Kidney glomerular epithelial cell (primary cell): Measurements from ENCODE around the gene PHC2.

Experiments used
- DNase-seq: peaks from one replicate; lab custom pipeline; 2025; lab: John Stamatoyannopoulos, UW

PHC2 gene

DNA sequence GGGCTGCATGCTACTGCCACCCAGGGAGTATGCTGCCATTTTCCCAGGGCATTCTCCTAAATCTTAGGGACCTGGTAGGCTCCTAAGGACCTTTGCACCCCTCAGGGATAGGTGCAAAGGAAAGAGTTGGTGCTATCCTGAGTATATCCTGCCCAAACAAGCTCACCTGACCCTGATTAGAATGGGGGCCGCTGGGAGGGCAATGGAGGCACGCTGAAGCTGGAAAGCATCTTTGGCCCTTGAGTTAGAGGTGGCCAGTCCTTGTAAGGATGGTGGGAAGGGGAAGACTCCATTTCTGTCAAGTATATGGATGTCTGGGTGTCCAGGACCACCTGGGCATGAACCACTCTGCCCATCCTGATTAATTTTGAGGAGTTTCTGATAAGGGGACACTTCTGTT lies 61.1 kb downstream of the PHC2 start:
- DNase-seq, result no peak

DNA sequence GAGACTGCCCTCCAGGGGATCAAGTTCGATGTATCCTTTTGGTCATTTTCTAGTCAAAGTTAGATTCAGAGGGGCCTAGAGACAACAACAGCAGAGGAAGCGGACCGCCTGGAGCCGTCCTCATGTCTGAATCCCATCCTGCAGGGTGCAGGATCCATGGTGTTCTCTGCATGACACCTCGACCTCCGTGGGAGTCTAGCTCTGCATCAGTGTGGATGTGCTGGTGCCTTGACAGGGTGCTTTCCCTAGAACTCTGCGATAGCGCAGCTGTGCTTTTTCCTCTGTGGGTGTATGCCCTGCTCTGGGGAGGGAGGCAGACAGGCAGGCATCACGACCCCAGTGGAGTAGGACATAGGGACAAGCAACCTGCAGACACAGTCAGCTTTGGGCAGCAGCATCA lies 61.8 kb downstream of the PHC2 start:
- no peak for DNase-seq

DNA sequence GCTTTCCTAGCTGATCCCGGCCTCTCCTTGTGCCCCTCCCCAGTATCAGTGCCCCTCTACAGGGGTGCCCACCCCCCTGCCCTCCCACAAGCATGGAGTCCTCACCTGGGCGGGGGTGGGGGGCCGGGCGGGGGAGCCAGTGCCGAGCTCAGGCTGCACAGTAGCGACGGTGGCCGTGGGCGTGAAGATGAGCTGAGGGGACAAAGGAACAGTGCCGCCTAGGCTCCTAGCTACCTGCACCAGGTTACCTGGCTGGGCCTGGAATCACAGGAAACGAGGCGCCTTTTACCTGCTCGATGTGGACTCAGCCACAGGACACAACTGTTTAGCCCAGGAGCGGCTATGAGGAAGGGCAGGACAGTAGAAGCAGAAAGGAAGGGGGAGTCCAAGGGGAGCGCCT lies 62.5 kb downstream of the PHC2 start:
- no peak for DNase-seq

DNA sequence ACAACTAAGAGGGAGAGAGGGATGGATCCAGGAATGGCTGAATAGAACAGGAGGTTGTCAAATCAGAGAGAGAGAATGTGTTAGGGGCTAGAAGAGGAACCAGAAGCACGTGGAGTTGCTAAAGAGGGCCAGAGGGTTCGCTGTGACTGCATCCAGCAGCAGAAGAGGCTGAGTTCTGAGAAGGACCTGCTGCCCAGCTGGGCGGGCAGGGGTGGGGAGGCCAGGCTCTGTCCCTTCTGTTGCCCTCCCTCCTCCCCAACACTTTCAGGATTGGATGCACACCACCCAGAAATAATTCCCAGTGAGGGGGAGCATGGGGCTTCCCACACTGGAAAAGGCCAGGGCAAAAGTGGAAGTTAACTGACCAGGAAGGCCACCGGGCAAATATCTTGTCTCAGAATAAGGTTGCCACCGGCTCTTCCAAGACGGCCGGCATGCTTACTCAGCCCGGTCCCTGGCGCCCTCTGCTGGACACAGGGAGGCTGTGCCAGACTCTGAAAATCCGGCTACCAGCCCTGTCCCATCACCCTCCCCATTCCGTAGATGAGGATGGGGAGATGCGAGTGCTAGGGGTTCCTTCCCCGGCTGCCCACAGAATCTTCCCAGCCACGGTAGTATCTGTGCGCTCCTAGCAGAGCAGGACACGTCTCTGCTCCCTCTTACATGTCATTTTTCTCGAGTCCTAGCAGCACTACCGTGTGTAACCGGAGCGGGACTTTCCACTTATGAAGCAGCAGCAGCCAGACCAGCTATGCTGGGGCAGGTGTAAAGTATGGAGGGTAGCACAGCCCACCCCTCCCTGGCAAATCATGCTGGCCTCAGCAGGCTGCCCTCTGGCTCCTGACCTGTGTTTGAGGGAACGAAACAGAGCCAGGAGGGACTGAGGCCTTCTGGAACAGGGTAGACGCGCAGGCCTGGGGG lies 63.1 kb downstream of the PHC2 start:
- peak; percentile 49 for DNase-seq

DNA sequence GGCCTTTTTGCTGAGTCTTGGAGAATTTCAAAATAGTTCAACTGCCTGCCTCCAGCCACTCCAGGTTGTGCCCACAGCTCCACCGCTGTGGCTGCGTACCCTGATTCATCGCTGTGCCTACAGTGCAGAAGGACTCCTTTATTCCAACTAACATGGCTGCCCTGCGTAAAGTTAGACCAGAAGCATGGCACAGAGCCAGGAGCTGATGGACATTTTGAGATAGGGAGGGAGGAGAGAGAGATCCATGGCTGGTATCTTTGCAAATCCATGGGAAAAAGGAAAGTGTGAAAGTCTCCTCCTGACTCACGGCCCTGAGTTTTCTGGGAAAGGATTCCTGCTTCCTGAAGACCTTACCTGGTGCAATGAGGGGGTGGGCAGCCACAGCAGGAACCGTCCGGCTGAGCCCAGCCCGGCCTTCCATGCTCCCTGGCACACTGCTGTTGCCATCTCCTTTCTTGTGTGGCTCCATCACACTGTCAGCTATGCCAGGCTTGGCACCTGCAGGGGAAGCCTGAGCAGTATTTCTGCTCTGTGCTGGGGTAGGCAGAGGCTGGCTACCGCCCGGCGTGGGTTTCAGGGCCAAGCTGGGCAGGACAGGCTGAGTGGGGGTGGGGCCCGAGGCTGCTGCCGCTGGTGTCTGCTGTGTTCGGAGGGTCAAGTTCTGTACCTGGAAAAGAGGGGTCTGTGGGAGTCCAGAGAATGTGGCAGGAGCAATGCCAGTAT lies 64.0 kb downstream of the PHC2 start:
- DNase-seq, result no peak

DNA sequence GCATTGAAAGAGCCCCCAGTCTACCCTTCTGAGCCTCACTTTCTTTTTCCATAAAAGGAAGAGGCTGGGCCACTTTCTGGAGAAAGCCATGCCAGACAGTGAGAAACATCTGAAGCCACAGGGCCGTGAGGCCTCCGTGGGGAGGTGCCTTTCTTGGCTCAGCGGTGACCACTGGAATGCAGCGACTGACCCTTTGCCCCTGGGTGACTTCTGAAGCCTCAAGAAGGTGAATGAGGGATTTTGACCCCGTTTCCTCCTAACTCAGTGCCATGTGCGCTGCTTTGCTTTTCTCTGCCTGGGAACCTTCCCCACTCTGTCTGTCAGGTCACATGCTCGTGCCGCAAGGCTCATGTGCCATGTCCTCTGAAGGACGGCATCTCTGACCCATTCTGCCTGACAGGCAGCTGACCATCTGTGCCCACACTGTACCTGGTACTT lies 65.3 kb downstream of the PHC2 start:
- peak; percentile 35 for DNase-seq

DNA sequence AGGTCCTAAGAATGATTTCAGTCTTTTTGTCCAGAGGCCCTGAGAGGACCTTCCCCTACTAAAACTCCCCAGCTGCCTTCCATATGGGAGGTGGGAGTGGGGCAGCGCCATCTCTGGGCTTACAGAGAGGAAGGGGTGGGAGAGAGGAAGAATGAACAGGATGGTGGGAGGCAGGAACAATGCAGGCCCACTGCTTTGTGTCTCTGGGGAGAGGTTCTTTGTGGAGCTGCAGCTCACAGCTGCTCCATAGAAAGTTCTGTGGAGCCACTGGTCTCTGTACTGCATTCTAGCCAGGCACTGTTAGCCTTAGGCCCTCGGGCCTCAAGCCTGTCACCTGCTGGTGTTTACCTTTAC lies 66.4 kb downstream of the PHC2 start:
- no peak for DNase-seq

DNA sequence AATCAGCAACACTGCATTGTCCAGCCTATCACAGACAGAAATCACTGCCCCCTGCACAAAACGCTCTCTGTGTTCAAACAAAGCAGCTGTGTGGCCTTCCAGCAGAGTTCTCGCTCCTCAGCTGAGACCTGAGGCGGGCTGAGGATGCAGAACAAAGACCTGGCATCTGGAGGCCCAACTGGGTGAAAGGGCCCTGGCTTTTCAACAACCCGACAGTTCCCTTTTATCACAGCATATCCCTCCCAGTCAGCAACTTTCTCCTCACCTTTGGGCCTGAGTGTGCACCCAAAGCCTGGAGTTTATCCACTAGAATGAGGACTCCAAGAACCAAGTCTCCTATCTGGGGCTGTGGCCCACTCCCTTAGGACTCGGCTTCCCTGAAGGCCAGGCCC lies 67.4 kb downstream of the PHC2 start:
- no peak for DNase-seq

DNA sequence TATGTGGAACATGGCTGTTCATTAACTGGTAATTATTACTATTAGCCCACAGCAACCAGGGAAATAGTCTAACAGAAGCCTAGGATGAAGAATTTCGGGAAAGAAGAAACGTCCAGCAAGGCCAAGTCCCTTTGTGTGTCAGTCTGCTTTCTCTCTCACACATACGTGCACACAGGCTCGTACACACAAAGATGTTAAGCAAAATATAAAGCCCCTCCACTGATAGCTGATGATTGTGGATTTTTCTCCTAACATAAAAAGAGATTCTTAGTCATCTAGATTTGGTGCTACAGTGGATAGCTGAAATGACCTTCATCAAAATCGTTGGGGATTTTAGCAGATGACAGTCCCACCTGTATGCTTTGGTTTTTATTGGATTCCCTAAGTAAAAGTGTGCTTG lies 67.9 kb downstream of the PHC2 start:
- no peak for DNase-seq

DNA sequence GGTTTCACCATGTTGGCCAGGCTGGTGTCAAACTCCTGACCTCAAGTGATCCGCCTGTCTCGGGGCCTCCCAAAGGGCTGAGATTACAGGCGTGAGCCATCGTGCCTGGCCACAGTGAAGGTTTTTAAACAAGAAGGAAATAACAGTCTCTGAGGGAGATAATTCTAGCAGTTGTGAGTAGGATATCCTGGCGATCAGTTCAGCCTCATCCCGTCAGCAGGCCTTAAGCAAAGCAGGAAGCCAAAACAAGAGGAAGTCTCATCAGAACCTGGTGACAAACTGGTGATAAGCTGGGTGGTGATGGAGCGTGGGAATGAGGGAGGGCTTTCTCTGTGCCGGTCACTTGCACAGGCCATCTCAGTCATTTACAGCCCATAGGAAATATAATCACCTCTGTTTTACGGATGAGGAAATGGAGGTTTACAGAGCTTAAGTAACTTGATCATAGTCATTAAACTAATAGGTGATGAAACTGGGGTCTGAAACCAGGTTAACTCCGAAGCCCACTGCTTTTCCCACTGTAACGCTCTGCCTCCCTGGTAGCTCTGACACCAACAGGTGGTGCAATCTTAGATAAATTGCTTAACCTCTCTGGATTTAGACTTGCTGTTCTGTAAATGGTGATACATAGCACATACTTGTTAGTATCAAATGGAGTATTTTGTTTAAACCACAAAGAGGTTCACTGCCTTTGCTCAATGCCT lies 69.2 kb downstream of the PHC2 start:
- no peak for DNase-seq

DNA sequence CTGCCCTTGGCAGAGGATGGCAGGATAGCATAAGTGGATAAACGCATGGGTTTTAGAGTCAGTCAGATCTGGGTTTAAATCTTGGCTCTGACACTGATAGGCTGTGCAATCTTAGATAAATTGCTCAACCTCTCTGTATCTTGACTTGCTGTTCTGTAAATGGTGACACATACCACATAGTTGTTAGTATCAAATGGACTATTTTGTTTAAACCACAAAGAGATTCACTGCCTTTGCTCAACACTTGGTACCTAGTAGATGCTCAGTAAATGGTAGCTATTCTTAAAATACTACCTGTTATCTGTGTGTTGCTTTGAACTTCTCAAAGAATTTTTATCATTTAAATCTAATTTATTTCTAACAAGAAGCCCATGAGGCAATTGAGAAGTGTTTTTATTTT lies 70.5 kb downstream of the PHC2 start:
- no peak for DNase-seq

DNA sequence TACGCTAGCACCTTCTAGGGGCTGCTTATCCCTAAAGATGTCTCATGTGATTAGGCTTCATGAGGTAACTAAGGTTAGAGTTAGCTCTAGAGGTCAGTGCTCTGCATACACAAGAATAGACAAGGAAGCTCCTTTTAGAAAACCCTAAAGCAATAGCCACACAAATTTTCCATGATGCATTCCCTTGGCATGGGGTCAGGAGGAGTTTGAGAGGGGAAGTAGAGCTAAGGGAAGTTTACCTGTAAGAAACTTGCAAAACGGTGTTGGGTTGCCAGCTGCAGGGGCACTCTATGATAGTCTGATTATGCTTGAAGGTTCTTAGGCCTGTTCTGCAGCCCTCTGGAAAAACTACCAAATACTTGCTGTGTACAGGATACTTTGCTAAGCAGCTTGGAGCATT lies 71.0 kb downstream of the PHC2 start:
- no peak for DNase-seq

DNA sequence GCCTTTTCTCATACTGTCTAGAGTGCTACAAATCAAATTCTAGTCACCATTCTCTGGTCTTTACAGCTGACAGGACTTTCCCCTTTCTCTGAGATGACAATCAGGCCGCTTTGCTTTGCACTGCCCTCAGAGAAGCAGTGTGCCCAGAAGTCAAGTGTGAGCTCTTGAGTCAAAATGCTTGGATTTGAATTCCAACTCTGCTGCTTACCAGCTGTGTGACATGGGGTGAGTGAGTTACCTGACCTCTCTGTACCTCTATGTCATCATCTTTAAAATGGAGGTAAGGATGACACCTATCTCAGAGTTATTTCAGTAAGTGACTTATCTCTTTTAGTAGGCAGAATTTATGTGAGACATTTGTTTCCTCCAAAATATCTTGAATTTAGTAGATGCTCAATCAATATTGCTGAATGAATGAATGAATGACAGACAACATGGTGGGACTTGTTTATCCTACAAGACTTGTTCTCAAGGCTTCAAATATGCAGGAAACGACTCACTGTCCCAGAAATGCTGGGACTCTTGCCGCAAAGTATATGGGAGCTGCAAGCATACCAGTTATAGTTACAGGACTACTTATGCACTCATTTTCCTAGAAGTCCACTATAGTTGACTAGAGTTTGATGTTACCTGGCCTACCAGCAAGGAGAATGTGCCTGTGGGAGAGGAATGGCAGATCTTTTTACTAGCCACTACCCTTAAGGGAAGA lies 71.9 kb downstream of the PHC2 start:
- no peak for DNase-seq

DNA sequence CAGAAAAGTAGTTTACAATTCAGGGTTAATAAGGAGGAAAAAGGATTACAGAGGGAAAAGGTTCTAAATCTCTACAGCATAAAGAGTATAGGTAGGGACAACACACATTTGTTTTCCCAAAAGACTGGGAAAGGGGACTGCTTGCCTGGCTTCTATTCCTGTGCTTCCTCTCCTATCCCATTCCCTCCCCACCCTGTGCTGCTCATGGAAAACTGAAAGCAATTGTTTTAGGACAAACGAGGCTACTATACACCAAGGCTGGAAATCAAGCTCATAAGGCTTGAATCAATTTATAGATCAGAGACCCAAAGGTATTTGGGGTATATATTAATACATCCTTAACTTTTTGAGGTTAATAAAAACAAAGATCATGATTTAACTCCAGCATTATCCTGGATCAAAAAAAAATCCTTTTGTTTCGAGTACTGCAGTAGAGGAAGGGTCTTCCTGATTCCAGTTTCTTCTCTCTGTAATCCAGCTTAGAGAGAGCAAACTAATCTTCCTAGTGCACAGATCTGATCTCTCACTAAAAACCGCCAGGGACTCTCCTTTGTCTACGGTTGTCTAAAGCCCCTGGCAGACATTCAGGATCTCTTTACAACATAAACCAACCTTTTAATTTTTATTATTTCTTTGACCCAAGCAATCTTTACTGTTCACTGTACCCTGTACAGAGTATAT lies 72.6 kb downstream of the PHC2 start:
- DNase-seq, result no peak

DNA sequence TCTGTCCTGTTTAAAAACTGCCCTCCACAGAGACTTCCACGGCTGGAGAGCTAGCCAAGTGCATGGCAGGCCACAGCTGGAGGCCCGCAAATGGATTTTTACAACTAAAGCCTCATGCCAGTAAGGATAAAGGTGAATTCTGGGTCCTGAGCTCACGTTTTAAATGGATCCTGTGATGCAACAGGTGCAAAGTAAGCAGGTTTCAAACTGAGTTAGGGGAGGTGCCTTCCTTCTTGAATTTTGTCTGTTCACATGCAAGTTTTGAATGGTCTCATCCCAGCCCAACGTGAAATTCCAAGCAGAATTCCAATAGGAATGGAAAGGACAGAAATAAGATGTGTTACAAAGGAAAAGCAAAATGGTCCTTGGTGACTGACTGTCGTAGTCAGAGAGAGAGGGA lies 73.8 kb downstream of the PHC2 start:
- no peak for DNase-seq

DNA sequence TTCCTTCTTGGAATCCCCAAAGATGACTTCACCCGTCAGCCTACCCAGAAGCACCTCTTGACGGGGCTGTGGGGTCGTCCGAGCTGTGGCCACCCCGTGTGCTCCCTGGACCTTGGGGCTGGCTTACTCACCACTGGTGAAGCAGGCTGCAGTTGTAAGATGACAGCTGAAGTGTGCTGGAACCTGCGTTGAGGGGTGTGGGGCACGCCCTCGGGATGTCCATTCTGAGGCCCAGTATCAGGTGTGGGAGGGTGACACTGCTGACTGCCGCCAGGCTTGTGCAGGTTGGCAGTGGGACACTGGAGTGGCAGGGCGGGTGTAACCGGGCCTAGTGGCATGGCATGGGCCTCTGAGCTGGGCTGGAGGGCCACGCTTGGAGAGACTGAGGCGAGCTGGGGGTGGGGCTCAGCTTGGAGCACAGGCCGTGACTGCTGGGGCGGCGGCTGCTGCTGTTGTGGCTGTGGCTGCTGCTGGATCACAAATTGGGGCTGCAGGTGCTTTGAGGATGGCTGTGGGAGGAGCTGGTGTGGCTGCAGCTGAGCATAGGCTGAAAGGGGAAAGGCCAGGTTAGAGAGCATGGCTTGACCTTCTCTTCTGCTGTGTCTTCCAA lies 76.1 kb downstream of the PHC2 start:
- DNase-seq, result no peak

DNA sequence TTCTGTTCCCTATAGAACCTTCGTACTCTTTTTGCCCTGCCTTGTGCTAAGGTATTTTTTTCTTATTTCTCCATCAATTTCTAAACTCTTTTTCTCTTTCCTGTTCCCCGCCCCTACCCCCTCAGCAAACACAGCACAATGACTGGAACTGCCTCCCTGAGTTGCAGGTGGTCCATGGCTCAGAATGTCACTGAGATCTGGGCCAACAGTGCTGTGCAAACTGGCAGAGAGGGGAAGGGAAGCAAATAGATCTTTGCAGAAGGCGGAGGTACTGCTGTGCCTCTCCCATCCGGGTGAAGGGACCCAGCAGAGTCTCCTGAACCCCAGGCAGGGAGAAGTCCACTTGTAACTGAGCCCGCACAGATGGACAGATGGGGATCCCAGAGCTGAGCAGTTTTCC lies 77.4 kb downstream of the PHC2 start:
- no peak for DNase-seq

DNA sequence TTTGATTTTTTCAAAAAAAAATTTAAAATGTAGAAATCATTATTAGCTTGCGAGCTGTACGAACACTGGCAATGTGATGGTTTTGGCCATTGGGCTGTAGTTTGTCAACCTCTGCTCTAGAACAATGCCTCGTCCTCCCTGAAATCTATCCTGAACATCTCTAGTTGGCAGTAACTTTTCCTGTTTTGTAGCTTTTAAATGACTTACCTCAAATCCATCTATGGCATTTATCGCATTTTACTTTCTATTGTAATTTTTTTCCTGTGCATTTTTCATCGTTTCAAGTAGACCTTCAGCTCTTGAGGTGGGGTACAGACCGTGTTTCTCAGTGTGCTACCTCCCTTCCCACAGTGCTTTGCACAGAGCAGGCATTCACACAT lies 79.6 kb downstream of the PHC2 start:
- DNase-seq, result no peak

DNA sequence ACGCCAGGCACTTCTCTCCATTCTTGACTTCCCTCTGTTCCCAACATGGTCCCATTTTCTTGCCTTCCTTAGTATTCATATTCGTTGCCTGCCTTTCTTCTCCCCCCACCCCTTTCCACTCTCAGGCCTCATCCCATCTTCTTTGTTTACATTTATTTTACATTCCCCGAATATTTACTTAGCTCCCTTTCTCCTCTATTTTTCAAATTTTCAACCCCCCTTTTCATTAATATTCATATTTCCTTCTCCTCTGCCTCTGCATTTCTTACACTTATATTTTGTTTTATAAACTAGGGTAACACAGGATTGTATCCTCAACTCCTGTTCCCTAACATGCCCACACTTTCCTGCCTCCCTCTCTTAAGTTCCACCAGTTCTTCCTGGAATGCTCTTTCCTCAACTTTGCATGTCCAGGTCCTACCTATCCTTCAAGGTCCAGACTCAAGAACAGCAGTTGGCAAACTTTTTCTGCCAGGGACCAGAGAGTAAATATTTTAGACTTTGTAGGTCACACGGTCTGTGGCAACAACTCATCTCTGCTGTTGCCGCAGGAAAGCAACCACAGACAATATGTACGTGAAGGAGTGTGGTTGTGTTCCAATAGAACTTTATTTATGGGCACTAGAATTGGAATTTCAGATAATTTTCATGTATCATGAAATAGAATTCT lies 80.1 kb downstream of the PHC2 start:
- DNase-seq, result no peak

DNA sequence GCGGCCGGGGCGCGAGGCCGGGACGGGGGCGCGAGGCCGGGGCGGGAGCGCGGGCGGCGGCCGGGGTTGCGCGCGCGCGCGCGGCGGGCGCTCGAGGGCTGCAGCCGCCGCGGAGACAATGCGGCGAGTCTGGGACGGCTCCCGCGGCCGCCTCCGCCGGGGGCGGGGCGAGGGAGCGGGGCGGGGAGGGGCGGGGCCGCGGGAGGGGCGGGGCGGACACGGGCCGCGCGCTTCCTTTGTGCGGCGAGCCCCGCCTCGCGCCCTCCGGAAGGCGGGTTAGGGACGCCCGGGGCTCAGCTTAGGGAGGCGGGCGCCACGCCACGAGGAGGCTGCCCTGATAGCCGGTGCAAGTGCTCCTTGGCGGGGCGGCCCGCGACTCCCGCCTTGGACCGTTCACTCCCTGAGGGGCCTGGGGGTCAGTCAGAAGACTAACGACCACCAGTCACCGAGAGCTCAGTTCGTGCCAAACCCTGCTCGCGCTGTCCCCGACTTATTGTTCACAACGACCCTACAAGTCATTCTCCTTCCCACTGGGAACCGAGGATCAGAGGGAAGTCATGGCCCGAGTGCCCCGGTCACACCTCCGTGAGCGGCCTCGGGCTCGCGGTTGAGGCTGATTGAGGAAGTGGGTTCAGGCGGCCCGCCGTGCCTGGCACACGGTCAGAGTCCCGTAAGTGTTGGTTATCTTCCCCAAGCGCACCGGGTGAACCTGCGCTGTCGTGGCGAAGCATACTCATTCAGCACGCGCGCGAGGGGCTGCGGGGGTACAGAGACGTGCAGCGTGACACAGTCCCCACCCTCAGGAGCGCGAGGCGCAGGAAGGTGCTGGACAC lies 80.9 kb downstream of the PHC2 start:
- peak; percentile 59 for DNase-seq
